Ishikawa (cell line): ENCODE results near the gene TMEM253.

Experiments
- CEBPB ChIP-seq: IDR thresholded peaks from 2 replicates; pipeline ENCODE4 v1.6.1; 2012
- EP300 ChIP-seq: IDR thresholded peaks from 2 replicates; pipeline ENCODE4 v1.6.1; 2012; ENCODE audit warnings: borderline replicate concordance
- FOXM1 ChIP-seq: IDR thresholded peaks from 2 replicates; pipeline ENCODE4 v1.6.1; 2012; ENCODE audit warnings: low read depth, borderline replicate concordance
- MAX ChIP-seq: IDR thresholded peaks from 2 replicates; pipeline ENCODE4 v1.6.1; 2012
- RAD21 ChIP-seq: IDR thresholded peaks from 2 replicates; pipeline ENCODE4 v1.6.1; 2012; ENCODE audit warnings: low read depth
- TAF1 ChIP-seq: IDR thresholded peaks from 2 replicates; pipeline ENCODE4 v1.6.1; 2012; ENCODE audit warnings: low read depth, mild to moderate bottlenecking
- TCF12 ChIP-seq: IDR thresholded peaks from 2 replicates; pipeline ENCODE4 v1.6.1; 2012; ENCODE audit warnings: low read depth
- TEAD4 ChIP-seq: IDR thresholded peaks from 2 replicates; pipeline ENCODE4 v1.6.1; 2012
- YY1 ChIP-seq: IDR thresholded peaks from 2 replicates; pipeline ENCODE4 v1.6.1; 2012; ENCODE audit warnings: low read depth
- ZBTB7A ChIP-seq: IDR thresholded peaks from 2 replicates; pipeline ENCODE4 v1.6.1; 2012; ENCODE audit warnings: low read depth
- TF ChIP-seq, protein P1 (sequence below): IDR thresholded peaks from 2 replicates; pipeline ENCODE4 v1.6.1; 2012; ENCODE audit warnings: low read depth, mild to moderate bottlenecking

GRCh38 chr14:21103710-21104447 is 3.0 kb downstream of the TMEM253 start:
- peak; percentile 86 for TF ChIP-seq MAX
- peak; percentile 74; the same call in 1 of the 2 replicates for TF ChIP-seq EP300
- peak; percentile 31; the same call in 1 of the 2 replicates for TF ChIP-seq RAD21
- peak; percentile 42; the same call in 1 of the 2 replicates for TF ChIP-seq YY1
- TF ChIP-seq TCF12: no peak
- TF ChIP-seq, protein P1, sequence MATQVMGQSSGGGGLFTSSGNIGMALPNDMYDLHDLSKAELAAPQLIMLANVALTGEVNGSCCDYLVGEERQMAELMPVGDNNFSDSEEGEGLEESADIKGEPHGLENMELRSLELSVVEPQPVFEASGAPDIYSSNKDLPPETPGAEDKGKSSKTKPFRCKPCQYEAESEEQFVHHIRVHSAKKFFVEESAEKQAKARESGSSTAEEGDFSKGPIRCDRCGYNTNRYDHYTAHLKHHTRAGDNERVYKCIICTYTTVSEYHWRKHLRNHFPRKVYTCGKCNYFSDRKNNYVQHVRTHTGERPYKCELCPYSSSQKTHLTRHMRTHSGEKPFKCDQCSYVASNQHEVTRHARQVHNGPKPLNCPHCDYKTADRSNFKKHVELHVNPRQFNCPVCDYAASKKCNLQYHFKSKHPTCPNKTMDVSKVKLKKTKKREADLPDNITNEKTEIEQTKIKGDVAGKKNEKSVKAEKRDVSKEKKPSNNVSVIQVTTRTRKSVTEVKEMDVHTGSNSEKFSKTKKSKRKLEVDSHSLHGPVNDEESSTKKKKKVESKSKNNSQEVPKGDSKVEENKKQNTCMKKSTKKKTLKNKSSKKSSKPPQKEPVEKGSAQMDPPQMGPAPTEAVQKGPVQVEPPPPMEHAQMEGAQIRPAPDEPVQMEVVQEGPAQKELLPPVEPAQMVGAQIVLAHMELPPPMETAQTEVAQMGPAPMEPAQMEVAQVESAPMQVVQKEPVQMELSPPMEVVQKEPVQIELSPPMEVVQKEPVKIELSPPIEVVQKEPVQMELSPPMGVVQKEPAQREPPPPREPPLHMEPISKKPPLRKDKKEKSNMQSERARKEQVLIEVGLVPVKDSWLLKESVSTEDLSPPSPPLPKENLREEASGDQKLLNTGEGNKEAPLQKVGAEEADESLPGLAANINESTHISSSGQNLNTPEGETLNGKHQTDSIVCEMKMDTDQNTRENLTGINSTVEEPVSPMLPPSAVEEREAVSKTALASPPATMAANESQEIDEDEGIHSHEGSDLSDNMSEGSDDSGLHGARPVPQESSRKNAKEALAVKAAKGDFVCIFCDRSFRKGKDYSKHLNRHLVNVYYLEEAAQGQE: no peak
- peak; percentile 37; the same call in 1 of the 2 replicates for TF ChIP-seq TEAD4
- TF ChIP-seq CEBPB: no peak; the same call in 1 of the 2 replicates
- TF ChIP-seq TAF1: peak; percentile 79
- TF ChIP-seq ZBTB7A: peak; percentile 63; the same call in 1 of the 2 replicates
- TF ChIP-seq FOXM1: peak; percentile 33; the same call in 1 of the 2 replicates
